GM19035 (cell line): ENCODE results near the gene EML1.
A peak's percentile ranks its signal among the peaks of the same experiment; 100 is the strongest.

ENCODE experiments used
- ATAC-seq: cut with Tn5 transposase; IDR thresholded peaks from one replicate; pipeline ENCODE4 v1.9.1; 2021; ENCODE audit not compliant: unreplicated experiment

The EML1 gene

DNA sequence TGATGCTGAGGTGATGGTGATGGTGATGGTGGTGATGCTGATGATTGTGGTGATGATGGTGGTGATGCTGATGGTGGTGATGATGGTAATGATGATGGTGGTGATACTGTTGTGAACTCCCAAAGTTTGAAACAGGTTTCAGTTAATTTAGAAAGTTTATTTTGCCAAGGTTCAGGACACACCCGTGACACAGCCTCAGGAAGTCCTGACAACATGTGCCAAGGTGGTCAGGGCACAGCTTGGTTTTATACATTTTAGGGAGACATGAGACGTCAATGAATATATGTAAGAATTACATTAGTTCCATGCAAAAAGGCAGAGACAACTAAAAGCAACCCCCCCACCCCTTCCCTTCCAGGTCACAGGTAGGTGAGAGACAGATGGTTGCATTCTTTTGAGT is 159.2 kb downstream of the EML1 start:
- no peak for ATAC-seq

GRCh38 chr14:99955826-99956455 is 162.7 kb downstream of the EML1 start:
- ATAC-seq: no peak

- no peak for ATAC-seq
Measured at GRCh38 chr14:99958380-99958779, 165.2 kb downstream of the EML1 start.

DNA sequence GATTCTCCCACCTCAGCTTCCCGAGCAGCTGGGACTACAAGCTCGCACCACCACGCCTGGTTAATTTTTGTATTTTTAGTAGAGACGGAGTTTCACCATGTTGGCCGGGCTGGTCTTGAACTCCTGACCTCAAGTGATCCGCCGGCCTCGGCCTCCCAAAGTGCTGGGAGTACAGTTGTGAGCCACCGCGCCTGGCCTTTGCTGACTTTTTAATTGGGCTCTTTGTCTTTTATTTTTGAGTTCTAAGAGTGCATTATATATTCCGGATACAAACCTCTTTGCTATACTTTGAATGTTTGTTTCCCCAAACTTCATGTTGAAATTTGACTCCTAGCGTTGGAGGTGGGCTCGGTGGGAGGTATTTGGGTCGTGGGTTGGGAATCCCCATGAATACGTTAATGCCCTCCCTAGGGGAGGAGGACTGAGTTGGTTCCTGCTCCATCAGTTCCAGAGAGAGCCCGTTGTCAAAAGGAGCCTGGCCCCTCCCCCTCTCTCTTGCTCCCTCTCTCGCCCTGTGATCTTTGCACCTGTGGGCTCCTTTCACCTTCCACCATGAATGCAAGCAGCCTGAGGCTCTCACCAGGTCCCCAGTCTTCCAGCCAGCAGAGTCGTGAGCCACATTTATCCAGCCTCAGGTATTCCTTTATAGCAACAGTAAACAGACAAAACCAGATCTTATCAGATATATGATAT is 168.8 kb downstream of the EML1 start:
- no peak for ATAC-seq

- ATAC-seq: no peak
Measured at GRCh38 chr14:99964979-99965378, 171.8 kb downstream of the EML1 start.

DNA sequence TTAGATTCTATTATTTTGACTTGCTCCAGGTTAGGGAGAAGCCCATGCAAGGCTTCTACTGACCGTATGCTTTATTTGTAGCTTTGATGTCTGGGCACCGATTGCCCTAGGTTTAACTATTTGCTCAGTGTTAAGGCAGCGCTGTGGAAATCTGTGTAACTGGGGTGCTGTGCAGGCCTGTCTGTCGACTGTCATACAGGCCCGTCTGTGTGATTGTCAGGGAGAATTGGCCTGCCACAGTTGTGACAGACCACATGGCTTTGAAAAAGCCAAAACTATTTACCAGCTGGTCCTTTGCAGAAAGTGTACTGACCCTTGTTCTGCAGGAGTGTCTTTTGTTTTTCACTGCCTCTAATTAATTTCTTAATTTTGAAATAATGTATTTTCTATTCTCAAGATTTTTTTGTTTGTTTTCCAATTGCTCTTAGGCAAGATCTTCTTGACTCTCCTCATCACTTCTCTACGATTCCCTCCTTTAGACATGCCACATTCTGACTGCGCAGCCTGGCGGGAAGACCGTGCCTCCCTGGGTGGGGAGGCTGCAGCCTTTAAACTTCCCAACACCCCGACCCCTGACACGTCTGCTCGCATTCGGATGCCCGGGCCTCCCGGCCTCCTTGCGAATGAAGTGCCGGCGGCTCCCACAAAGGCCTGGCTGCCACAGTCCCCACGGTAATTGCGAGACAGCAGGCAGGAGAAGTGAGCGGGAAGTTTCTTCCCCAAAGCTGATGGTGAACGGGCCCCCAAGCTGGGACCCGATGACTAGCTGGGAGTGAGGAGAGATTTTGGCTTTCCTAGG is 173.0 kb downstream of the EML1 start:
- no peak for ATAC-seq

DNA sequence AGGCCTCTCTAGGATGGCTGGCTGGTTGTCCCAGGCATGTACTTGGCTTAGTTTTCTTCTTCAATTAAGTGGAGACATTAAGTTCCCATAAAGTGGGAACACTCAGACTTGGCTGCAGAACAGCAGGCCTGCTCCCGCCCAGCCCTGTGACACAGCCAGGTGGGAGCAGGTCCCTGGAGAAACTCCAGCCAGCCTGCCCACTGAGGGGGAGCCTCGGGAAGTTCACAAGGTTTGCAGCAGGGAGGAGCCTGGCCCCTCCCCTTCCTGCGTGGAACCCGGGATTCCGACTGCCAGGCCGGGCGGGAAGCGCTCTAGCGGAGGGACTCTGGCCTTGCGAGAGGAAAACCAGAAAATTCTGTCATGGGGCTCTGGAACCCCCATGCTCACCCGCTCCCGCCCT is 173.7 kb downstream of the EML1 start:
- ATAC-seq: no peak

DNA sequence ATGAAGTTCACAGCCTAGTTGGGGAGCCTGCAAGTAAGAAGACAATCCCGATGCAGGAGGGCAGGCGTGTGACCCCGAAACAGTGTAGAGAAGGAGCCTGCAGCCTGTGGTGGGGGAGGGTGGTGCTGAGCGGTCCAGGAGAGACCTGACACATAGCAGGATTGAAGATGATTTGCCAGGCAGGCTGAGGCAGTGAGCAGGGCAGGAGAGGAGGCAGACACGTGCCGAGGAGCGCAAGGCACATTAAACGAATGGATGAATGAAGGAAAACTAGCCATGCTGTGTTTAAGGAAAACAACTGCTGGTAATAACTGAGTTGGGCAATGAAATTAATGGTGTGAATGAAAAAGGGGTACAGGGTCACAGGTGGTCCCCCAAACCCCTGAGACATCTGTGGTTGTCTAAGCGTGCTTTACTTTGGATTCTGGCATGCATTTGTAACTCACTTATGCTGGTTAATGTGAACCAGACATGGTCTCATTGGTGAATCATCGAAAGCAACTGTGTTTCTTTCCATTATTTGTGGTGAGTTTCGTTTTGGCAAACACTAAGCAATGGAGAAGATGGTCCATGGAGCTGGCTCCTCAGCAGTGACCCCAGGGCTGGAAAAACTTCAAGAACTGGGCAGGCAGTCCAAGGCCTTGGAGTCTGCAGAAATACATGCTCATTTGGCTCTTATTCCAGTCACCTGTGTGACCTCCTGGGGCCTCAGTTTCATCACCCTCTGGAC is 175.1 kb downstream of the EML1 start:
- ATAC-seq: no peak

DNA sequence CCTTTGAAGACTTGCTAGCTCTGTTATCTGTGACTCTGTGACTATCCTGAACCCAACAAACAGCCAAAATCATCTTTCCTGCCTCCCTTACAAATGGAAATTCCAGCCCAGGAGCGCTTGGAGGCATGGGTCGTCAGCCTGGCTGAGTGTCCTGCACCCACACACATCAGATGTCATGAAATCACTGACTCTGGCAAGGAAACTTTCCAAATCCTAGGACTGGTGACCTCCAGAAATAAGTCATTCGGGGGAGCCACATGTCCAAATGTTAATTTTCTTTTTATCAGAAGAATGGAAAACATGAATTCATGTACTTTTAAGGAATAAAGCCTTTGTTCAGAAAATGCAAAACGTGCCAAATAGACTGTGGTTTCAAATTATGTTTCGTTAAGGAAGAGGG is 175.7 kb downstream of the EML1 start:
- no peak for ATAC-seq

GRCh38 chr14:99969673-99970322 is 176.6 kb downstream of the EML1 start:
- ATAC-seq: no peak

DNA sequence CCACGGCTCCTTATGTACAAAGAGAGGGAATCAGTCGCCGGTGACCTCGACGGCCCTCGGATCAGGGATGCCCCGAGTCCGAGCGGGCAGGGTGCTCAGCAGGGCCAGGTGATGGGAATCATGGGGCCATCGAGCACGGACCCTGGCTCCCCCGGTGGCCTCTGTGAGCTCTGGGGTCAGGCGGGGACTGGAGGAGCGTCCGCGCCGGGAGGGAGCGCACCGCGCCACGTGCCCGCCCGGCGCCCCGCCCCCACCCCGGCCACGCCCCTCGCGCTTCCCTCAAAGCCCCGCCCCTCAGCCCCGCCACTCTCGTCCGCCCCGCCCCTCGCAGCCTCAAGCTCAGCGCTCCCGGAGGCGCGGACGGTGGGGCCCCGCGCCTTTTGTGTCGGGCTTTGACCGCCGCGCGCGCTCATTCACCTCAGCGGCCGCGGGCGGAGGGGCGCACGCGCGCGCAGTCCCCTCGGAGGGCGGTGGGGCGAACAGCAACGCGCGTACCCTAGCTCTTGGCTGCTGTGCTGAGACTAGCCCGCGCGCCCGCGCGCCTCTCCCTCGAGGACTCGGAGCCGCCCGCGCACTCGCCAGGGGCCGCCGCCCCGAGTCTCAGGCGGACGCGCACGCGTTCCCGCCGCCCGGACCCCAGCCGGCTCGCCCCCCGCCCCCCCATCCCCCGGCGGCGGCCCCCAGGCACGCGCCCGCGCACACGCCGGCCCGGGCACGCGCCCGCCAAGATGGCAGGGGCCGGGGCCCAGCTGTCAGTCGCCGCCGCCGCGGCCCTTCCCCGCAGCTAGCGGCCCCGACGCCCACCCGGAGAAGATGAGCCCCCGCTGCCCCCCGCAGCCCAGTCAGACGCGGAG is 178.1 kb downstream of the EML1 start:
- peak; percentile 74 for ATAC-seq

GRCh38 chr14:99971941-99972747 is 178.9 kb downstream of the EML1 start:
- ATAC-seq: peak; percentile 47

GRCh38 chr14:99972748-99973466 is 179.7 kb downstream of the EML1 start:
- no peak for ATAC-seq

DNA sequence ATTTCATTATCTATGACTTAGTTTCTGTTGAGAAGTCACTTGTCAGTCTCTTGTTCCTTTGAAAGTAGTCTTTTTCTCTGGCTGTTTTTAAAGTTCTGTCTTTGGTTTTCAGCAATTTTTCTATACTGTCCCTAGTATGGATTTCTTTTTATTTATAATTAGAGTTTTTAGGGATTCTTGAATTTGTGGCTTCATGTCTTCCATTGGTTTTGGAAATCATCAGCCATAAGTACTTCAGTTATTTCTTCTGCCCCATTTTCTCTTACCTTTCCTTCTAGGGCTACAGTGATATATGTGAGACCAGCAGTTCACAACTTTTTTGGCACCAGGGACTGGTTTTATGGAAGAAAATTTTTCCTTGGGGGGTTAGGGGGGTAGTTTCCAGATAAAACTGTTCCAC is 182.0 kb downstream of the EML1 start:
- ATAC-seq: no peak

DNA sequence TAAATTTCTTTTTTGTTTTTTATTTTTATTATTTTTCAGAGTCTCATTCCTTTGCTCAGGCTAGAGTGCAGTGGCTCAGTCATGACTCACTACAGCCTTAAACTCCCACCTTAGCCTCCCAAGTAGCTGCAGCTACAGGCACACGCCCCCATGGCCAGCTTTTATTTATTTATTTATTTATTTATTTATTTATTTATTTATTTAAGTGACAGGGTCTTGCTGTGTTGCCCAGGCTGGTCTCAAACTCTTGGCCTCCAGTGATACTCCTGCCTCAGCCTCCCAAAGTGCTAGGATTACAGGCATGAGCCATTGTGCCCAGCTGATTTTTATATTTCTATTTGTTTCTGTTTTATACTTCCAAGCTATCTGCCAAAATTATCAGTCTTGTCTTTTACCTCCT is 182.8 kb downstream of the EML1 start:
- no peak for ATAC-seq

DNA sequence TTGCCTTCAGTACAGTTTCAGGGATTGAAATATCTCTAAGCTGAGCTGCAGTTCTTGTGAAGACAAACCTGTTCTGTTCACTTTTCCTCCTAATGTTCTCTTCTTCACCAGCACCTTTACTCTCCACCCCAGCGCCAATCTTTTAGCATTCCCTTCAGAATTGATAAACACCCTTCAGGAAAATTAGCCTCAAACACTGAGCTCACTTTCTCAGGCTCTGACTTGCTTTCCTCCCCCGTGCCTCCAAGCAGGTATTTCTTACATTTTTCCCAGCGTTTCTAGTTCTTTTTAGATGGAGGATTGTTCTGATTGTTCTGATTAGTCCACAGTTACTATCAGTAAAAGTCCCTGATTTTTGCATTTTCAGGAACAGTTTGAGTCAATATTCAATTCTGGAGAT is 183.5 kb downstream of the EML1 start:
- no peak for ATAC-seq

- ATAC-seq: no peak
Measured at GRCh38 chr14:99980299-99980698, 187.1 kb downstream of the EML1 start.

GRCh38 chr14:99981806-99982205 is 188.6 kb downstream of the EML1 start:
- no peak for ATAC-seq
